Measurements from ENCODE around the gene ADH7.

ADH7 gene

DNA sequence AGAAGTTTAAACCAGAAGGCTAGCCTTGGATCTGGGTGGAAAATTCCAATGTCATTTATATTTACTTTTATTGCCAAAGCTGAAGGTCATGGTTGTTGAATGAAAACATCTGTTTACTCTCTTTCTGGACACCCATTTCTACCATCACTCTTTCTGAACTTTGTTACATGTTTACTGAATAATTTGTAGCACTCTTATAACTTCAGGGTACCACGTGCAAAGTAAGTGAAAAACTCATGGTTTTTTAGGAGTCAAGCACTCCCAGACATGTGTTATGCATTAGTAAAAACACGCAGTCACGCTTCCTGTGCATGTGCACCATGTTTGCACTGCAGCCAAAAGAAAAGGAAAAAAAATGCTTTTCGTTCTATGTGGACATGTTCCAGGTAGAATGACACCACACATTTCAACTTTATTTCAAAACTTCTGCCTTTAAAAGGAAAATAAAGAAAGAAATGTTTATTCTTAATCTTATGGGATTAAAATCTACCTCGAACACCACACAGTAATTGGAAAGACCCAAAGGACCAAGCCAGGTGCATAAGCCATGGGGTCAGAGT is 51.2 kb downstream of the ADH7 start:
- DNase-seq (ENCODE audit: low read depth): no peak
- no peak for TF ChIP-seq CTCF (IDR thresholded peaks at IDR 0.05; ENCODE audit: insufficient read depth, low read depth, low read length, missing control alignments)
- no peak overlapping the region for H3K4me3 ChIP-seq (ENCODE audit: low read depth, low read length)

DNA sequence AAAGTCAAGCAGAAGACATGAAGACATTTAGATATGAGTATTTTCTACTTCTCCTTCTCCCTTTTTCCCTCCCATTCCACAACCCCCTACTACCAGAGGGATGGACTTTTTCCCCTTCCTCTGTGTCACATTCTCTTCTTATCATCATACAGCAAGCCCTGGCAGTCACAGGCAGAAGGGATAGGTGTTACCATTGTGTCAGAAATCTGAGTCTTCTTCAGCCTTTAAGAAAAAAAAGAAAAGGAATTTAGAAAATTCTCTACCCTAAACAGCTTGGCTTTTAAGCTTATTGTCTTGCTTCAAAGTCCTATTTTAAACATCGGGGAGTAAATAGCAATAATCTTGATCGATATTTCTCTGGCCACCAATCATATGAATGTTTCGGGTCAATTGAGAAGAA is 51.7 kb downstream of the ADH7 start:
- no peak overlapping the region for H3K4me3 ChIP-seq (ENCODE audit: low read depth, low read length)
- DNase-seq (ENCODE audit: low read depth): no peak
- no peak for TF ChIP-seq CTCF (IDR thresholded peaks at IDR 0.05; ENCODE audit: insufficient read depth, low read depth, low read length, missing control alignments)

GRCh38 chr4:99382745-99383360 is 52.3 kb downstream of the ADH7 start:
- DNase-seq (ENCODE audit: low read depth): no peak
- H3K4me3 ChIP-seq (ENCODE audit: low read depth, low read length): no peak overlapping the region
- TF ChIP-seq CTCF (IDR thresholded peaks at IDR 0.05; ENCODE audit: insufficient read depth, low read depth, low read length, missing control alignments): no peak

GRCh38 chr4:99381588-99382175 is 53.5 kb downstream of the ADH7 start:
- TF ChIP-seq CTCF (IDR thresholded peaks at IDR 0.05; ENCODE audit: insufficient read depth, low read depth, low read length, missing control alignments): no peak
- no peak overlapping the region for H3K4me3 ChIP-seq (ENCODE audit: low read depth, low read length)

DNA sequence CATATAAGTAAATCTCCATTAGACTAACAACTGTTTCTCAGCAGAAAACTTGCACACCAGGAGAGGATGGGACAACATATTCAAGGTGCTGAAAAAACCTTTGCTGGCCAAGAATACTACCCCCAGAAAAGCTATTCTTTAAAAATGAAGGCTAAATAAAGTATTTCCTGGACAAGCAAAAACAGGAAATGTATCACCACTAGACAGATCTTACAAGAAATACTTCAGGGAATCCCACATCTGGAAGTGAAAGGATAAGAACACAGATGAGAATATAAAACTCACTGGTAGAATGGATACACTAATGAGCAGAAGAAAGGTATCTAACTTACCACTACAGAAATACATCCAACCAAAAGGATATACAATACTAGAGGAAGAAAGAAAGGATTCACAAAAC is 55.6 kb downstream of the ADH7 start:
- no peak overlapping the region for H3K4me3 ChIP-seq (ENCODE audit: low read depth, low read length)
- no peak for DNase-seq (ENCODE audit: low read depth)
- TF ChIP-seq CTCF (IDR thresholded peaks at IDR 0.05; ENCODE audit: insufficient read depth, low read depth, low read length, missing control alignments): no peak

More at GRCh38 chr4:99381588-99382175, 53.5 kb downstream of the ADH7 start:
- DNase-seq (ENCODE audit: low read depth): no peak

DNA sequence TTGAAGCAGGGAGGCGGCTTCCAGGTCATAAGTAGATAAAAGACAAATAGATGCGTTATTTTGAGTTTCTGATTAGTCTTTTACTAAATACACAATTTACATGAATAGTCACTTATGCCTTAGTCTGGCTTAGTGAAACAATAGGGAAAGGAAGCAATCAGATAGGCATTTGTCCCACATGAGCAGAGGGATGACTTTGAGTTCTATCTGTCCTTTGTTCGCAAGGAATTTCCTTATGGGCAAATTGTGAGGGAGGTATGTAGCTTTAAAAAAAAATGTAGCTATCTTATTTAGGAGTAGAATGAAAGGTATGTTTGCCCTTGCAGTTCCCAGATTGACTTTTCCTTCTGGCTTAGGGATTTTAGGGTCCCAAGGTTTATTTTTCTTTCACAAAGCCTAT is 56.3 kb downstream of the ADH7 start:
- TF ChIP-seq CTCF (IDR thresholded peaks at IDR 0.05; ENCODE audit: insufficient read depth, low read depth, low read length, missing control alignments): no peak
- no peak overlapping the region for H3K4me3 ChIP-seq (ENCODE audit: low read depth, low read length)
- no peak for DNase-seq (ENCODE audit: low read depth)

All from GM12865 (cell line).